ENCODE results near the gene RUNX2. TPM values are rescaled to one million over a fixed set of nuclear protein-coding genes. Genes with fewer than 3 reads are reported as not detected.

RUNX2 gene
- total and polyA plus RNA-seq, 10 of the 15 experiments (the other 5 are each of a cell fraction or from before 2014, with no cell fraction given), result 0.01 to 0.77 (median 0.15) TPM; not detected in 3

DNA sequence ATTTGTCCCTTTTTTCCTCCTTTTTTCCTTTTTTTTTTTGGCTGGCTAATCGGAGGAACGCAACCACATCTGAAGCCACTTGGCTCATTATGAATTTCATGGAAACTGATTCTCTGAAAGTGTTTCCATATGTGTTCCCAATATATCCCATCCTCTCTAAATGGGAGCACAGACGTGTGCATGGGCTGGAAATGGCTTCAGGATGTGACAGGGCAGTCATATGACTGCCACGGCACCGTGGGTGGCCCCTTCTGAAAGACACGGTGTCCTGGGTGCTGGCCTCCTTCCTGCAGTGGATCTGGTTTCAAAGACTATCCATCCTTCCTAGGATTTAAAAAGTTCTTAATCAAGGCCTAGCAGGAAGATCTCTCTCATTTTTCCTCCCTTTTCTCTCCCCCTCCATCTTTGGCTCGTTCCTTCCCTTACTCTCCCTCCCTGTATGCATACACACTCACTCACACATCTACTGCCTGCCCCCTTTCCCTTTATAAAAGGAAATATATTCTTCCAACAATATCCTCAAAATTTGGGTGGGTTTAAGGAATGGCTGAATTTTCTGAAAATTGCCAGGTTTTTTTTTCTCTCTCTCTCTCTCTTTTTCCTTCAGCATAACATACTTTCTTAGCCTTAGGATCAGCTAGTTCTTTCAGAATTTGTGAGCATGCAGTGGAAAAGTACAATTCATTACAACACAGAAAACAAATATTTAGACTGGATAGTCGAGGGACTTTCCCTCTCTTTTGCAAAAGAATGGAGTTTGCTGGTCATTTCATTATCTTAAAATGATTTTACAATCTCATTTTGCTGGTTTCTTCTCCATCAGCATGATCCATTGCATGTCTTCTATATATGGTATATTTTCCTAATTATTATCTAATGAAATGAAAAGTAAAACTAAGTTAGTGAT lies 210.8 kb downstream of the RUNX2 start:
- 40% methylated on average over 8 of the region's 8 CpGs for WGBS (ENCODE audit: insufficient coverage, insufficient replicate concordance, low lambda C conversion rate, missing lambda C conversion rate)
- CTCF ChIA-PET, result no interaction called here
- DNase-seq (ENCODE audit: low read depth, low spot score) (no peak), ATAC-seq (no peak), FAIRE-seq (no peak)
- H3K27me3 ChIP-seq (replicated peaks in 1 of 2; ENCODE audit: control insufficient read depth in 2 of 2, insufficient read depth in 2 of 2, low read length in 1 of 2), result no peaks in the 10 kb centered on the region; a peak in 1 of 4 replicates
- H2AFZ ChIP-seq (ENCODE audit: control insufficient read depth, low read depth, low read length), result no peak overlapping the region
- no peak overlapping the region for H3K4me3 ChIP-seq
- BruUV-seq (replicated peaks), result no TSS peak
- H3K27ac ChIP-seq (ENCODE audit: control insufficient read depth, insufficient read depth), result no peak overlapping the region
- H3K79me2 ChIP-seq (ENCODE audit: control insufficient read depth, insufficient read depth, low read length), result no peaks in the 10 kb centered on the region
- H3K4me2 ChIP-seq (ENCODE audit: control insufficient read depth, insufficient read depth), result no peak overlapping the region
- H3K4me1 ChIP-seq (ENCODE audit: control insufficient read depth, insufficient read depth, low read length), result no peaks in the 10 kb centered on the region
- in situ Hi-C loops (cut with MboI) (no loop called here), intact Hi-C loops (cut with micrococcal nuclease; ENCODE audit: unreplicated experiment) (no loop called here)
- POLR2A ChIA-PET, result no interaction called here
- H3K36me3 ChIP-seq (ENCODE audit: control insufficient read depth in 2 of 2, insufficient read depth in 2 of 2, low read length in 1 of 2), result no peaks in the 10 kb centered on the region
- no peaks in the 10 kb centered on the region for H3K9me3 ChIP-seq (replicated peaks; ENCODE audit: control insufficient read depth, insufficient read depth, low read length)
- SMC1A ChIA-PET (ENCODE audit: uncharacterized antibody, unreplicated experiment), result no interaction called here
- H3K9ac ChIP-seq (ENCODE audit: control insufficient read depth, insufficient read depth, low read length), result no peak overlapping the region
- RAD21 ChIA-PET (ENCODE audit: unreplicated experiment), result no interaction called here
- no peaks in the 10 kb centered on the region for H4K20me1 ChIP-seq (ENCODE audit: control insufficient read depth, insufficient read depth)
- TF ChIP-seq, protein P1, sequence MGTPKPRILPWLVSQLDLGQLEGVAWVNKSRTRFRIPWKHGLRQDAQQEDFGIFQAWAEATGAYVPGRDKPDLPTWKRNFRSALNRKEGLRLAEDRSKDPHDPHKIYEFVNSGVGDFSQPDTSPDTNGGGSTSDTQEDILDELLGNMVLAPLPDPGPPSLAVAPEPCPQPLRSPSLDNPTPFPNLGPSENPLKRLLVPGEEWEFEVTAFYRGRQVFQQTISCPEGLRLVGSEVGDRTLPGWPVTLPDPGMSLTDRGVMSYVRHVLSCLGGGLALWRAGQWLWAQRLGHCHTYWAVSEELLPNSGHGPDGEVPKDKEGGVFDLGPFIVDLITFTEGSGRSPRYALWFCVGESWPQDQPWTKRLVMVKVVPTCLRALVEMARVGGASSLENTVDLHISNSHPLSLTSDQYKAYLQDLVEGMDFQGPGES (IDR thresholded peaks at IDR 0.05), result no peak
- no peak for TF ChIP-seq FOXM1 (IDR thresholded peaks at IDR 0.05; ENCODE audit: low read depth, low read length)
- TF ChIP-seq, protein P2, sequence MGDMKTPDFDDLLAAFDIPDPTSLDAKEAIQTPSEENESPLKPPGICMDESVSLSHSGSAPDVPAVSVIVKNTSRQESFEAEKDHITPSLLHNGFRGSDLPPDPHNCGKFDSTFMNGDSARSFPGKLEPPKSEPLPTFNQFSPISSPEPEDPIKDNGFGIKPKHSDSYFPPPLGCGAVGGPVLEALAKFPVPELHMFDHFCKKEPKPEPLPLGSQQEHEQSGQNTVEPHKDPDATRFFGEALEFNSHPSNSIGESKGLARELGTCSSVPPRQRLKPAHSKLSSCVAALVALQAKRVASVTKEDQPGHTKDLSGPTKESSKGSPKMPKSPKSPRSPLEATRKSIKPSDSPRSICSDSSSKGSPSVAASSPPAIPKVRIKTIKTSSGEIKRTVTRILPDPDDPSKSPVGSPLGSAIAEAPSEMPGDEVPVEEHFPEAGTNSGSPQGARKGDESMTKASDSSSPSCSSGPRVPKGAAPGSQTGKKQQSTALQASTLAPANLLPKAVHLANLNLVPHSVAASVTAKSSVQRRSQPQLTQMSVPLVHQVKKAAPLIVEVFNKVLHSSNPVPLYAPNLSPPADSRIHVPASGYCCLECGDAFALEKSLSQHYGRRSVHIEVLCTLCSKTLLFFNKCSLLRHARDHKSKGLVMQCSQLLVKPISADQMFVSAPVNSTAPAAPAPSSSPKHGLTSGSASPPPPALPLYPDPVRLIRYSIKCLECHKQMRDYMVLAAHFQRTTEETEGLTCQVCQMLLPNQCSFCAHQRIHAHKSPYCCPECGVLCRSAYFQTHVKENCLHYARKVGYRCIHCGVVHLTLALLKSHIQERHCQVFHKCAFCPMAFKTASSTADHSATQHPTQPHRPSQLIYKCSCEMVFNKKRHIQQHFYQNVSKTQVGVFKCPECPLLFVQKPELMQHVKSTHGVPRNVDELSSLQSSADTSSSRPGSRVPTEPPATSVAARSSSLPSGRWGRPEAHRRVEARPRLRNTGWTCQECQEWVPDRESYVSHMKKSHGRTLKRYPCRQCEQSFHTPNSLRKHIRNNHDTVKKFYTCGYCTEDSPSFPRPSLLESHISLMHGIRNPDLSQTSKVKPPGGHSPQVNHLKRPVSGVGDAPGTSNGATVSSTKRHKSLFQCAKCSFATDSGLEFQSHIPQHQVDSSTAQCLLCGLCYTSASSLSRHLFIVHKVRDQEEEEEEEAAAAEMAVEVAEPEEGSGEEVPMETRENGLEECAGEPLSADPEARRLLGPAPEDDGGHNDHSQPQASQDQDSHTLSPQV (IDR thresholded peaks at IDR 0.05), result no peak
- TF ChIP-seq, protein P3, sequence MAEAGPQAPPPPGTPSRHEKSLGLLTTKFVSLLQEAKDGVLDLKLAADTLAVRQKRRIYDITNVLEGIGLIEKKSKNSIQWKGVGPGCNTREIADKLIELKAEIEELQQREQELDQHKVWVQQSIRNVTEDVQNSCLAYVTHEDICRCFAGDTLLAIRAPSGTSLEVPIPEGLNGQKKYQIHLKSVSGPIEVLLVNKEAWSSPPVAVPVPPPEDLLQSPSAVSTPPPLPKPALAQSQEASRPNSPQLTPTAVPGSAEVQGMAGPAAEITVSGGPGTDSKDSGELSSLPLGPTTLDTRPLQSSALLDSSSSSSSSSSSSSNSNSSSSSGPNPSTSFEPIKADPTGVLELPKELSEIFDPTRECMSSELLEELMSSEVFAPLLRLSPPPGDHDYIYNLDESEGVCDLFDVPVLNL (IDR thresholded peaks at IDR 0.05; ENCODE audit: low read depth, low read length), result no peak
- no peak for TF ChIP-seq POLR2AphosphoS2 (IDR thresholded peaks at IDR 0.05; ENCODE audit: low read depth, low read length)
- no peak for TF ChIP-seq ZNF384 (IDR thresholded peaks at IDR 0.05; ENCODE audit: borderline replicate concordance, low read depth, low read length)
- TF ChIP-seq POLR2A (IDR thresholded peaks at IDR 0.05; ENCODE audit: low read depth, low read length), result no peak
- no peak for TF ChIP-seq ZSCAN29 (IDR thresholded peaks at IDR 0.05)
- no peak for TF ChIP-seq MEF2B (IDR thresholded peaks at IDR 0.05; ENCODE audit: partially characterized antibody, poor library complexity, severe bottlenecking)
- TF ChIP-seq, protein P4, sequence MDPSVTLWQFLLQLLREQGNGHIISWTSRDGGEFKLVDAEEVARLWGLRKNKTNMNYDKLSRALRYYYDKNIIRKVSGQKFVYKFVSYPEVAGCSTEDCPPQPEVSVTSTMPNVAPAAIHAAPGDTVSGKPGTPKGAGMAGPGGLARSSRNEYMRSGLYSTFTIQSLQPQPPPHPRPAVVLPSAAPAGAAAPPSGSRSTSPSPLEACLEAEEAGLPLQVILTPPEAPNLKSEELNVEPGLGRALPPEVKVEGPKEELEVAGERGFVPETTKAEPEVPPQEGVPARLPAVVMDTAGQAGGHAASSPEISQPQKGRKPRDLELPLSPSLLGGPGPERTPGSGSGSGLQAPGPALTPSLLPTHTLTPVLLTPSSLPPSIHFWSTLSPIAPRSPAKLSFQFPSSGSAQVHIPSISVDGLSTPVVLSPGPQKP (IDR thresholded peaks at IDR 0.05; ENCODE audit: low read depth, low read length), result no peak
- TF ChIP-seq ESRRA (IDR thresholded peaks at IDR 0.05; ENCODE audit: low read length), result no peak
- TF ChIP-seq SIN3A (IDR thresholded peaks at IDR 0.05; ENCODE audit: low read depth, low read length), result no peak
- no peak for TF ChIP-seq CHD2 (IDR thresholded peaks at IDR 0.05; ENCODE audit: borderline replicate concordance, low read depth, low read length)
- TF ChIP-seq STAT1 (conservative IDR thresholded peaks at IDR 0.05), result no peak
- TF ChIP-seq, protein P5, sequence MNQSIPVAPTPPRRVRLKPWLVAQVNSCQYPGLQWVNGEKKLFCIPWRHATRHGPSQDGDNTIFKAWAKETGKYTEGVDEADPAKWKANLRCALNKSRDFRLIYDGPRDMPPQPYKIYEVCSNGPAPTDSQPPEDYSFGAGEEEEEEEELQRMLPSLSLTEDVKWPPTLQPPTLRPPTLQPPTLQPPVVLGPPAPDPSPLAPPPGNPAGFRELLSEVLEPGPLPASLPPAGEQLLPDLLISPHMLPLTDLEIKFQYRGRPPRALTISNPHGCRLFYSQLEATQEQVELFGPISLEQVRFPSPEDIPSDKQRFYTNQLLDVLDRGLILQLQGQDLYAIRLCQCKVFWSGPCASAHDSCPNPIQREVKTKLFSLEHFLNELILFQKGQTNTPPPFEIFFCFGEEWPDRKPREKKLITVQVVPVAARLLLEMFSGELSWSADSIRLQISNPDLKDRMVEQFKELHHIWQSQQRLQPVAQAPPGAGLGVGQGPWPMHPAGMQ (IDR thresholded peaks at IDR 0.05; ENCODE audit: borderline replicate concordance), result no peak
